H1 (cell line): ENCODE data around the gene EPB42. TPM values are rescaled to one million over a fixed set of nuclear protein-coding genes. Genes with fewer than 3 reads are reported as not detected.

Experiments
- CTCF ChIA-PET: fragments of 300-600 bp; sonication (Branson Sonifier 250); formaldehyde crosslinking; loops from one replicate; lab custom pipeline; 2021; ENCODE audit not compliant: partially characterized antibody; lab: Charles Lee
- POLR2A ChIA-PET: fragments of 300-600 bp; sonication (Branson Sonifier 250); formaldehyde crosslinking; loops from one replicate; lab custom pipeline; 2021; ENCODE audit warnings: inconsistent platforms; ENCODE audit not compliant: partially characterized antibody; lab: Charles Lee
- DNase-seq, 2 experiments: peaks; one replicate each; pipeline versions ENCODE4 v3.0.0 to v3.0.0-alpha.2; 2010 to 2022; ENCODE audit warnings: low spot score in 2 of 2, low read depth in 1 of 2, mixed read lengths in 1 of 2
- FAIRE-seq: peaks from 2 replicates; lab custom pipeline; 2011; peaks lifted over from hg19 to GRCh38; lab: Jason Lieb, UNC
- H2AFZ ChIP-seq: 2 replicates; pipeline ENCODE4 v1.8.1; 2012; ENCODE audit warnings: low read length, inconsistent platforms
- H2AK5ac ChIP-seq: 2 replicates; pipeline ENCODE4 v1.6.1; 2013; ENCODE audit warnings: low read depth, low read length
- H2BK120ac ChIP-seq: replicated peaks from 2 replicates; pipeline ENCODE3; 2013; ENCODE audit warnings: low read depth, low read length, inconsistent platforms
- H2BK12ac ChIP-seq: 2 replicates; pipeline ENCODE4 v1.6.1; 2013; ENCODE audit warnings: low read depth, low read length
- H2BK15ac ChIP-seq: 2 replicates; pipeline ENCODE4 v1.6.1; 2013; ENCODE audit warnings: low read length
- H2BK20ac ChIP-seq: 2 replicates; pipeline ENCODE4 v1.6.1; 2013; ENCODE audit warnings: low read length
- H2BK5ac ChIP-seq: 2 replicates; pipeline ENCODE4 v1.6.1; 2013; ENCODE audit warnings: low read depth, low read length
- H3K14ac ChIP-seq: 2 replicates; pipeline ENCODE4 v1.6.1; 2013; ENCODE audit warnings: inconsistent platforms; ENCODE audit not compliant: insufficient read length
- H3K18ac ChIP-seq: 2 replicates; pipeline ENCODE4 v1.6.1; 2013; ENCODE audit warnings: low read length; ENCODE audit errors: extremely low read depth
- H3K23ac ChIP-seq: 2 replicates; pipeline ENCODE4 v1.6.1; 2013; ENCODE audit warnings: inconsistent platforms; ENCODE audit not compliant: insufficient read length
- H3K23me2 ChIP-seq: 2 replicates; pipeline ENCODE4 v1.6.1; 2013; ENCODE audit warnings: low read depth, low read length
- H3K27ac ChIP-seq: 2 replicates; pipeline ENCODE4 v1.6.1; 2011; ENCODE audit warnings: low read depth, low read length, inconsistent platforms
- H3K27me3 ChIP-seq, 4 experiments: replicated peaks in 1 of 4; 1 replicate in 1 of 4; 2 replicates in 3 of 4; pipeline versions ENCODE4 v1.6.1 to v1.8.1; 2011 to 2013; ENCODE audit warnings: low read length in 3 of 4, mild to moderate bottlenecking in 3 of 4, inconsistent platforms in 2 of 4, mixed read lengths in 2 of 4, moderate library complexity in 1 of 4; ENCODE audit not compliant: control insufficient read depth in 3 of 4, insufficient read depth in 3 of 4; ENCODE audit errors: extremely low read depth in 1 of 4
- H3K36me3 ChIP-seq, 4 experiments: 2 replicates each; pipeline versions ENCODE4 v1.6.1 to v1.8.1; 2011 to 2013; ENCODE audit warnings: mild to moderate bottlenecking in 4 of 4, low read length in 3 of 4, moderate library complexity in 2 of 4, control low read depth in 1 of 4, inconsistent platforms in 1 of 4; ENCODE audit not compliant: insufficient read depth in 4 of 4, control insufficient read depth in 2 of 4
- H3K4ac ChIP-seq: replicated peaks from 2 replicates; pipeline ENCODE3; 2013; ENCODE audit warnings: low read length, low read depth, mixed read lengths, inconsistent platforms; ENCODE audit not compliant: insufficient read length
- H3K4me1 ChIP-seq, 4 experiments: replicated peaks in 1 of 4; 1 replicate in 1 of 4; 2 replicates in 3 of 4; pipeline versions ENCODE4 v1.6.1 to v1.8.1; 2011 to 2013; ENCODE audit warnings: low read length in 3 of 4, inconsistent platforms in 2 of 4, mixed read lengths in 1 of 4; ENCODE audit not compliant: insufficient read depth in 4 of 4, control insufficient read depth in 3 of 4
- H3K4me2 ChIP-seq, 2 experiments: 2 replicates each; pipeline versions ENCODE4 v1.6.1 to v1.8.1; 2011 to 2013; ENCODE audit warnings: low read depth in 2 of 2, low read length in 2 of 2, control low read depth in 1 of 2, inconsistent platforms in 1 of 2, mild to moderate bottlenecking in 1 of 2; ENCODE audit not compliant: insufficient read depth in 1 of 2
- H3K4me3 ChIP-seq, 4 experiments: fragments of 200-600, 300-600 bp in 1 of 4; sonication (generic), shearing (Covaris generic), sonication (Bioruptor Twin) in 1 of 4; 2 replicates each; pipeline versions ENCODE4 v1.5.1 to v1.8.1; 2011 to 2016; ENCODE audit warnings: low read length in 4 of 4, low read depth in 3 of 4, control low read depth in 2 of 4, inconsistent platforms in 2 of 4, mild to moderate bottlenecking in 2 of 4, mixed read lengths in 1 of 4, moderate library complexity in 1 of 4; ENCODE audit not compliant: insufficient read depth in 2 of 4; ENCODE audit errors: extremely low read depth in 1 of 4
- H3K56ac ChIP-seq: replicated peaks from 2 replicates; pipeline ENCODE3; 2013; ENCODE audit warnings: low read depth, mild to moderate bottlenecking, mixed read lengths, low read length, inconsistent platforms; ENCODE audit not compliant: insufficient read length
- H3K79me1 ChIP-seq: 2 replicates; pipeline ENCODE4 v1.6.1; 2013; ENCODE audit warnings: low read depth, low read length, control low read depth
- H3K79me2 ChIP-seq, 2 experiments: 2 replicates each; pipeline versions ENCODE4 v1.6.1 to v1.8.1; 2012 to 2013; ENCODE audit warnings: low read length in 2 of 2, mild to moderate bottlenecking in 2 of 2, inconsistent platforms in 1 of 2; ENCODE audit not compliant: insufficient read depth in 2 of 2, control insufficient read depth in 1 of 2
- H3K9ac ChIP-seq, 4 experiments: replicated peaks in 1 of 4; 1 replicate in 1 of 4; 2 replicates in 3 of 4; pipeline versions ENCODE4 v1.6.1 to v1.8.1; 2011 to 2013; ENCODE audit warnings: low read depth in 3 of 4, low read length in 3 of 4, control low read depth in 2 of 4, mild to moderate bottlenecking in 2 of 4, moderate library complexity in 2 of 4, inconsistent platforms in 1 of 4; ENCODE audit errors: extremely low read depth in 1 of 4
- H3K9me3 ChIP-seq, 2 experiments: 2 replicates each; pipeline versions ENCODE4 v1.6.1 to v1.8.1; 2012 to 2013; ENCODE audit warnings: mild to moderate bottlenecking in 2 of 2, moderate library complexity in 2 of 2, control low read depth in 1 of 2, inconsistent platforms in 1 of 2, low read depth in 1 of 2, low read length in 1 of 2, mixed read lengths in 1 of 2; ENCODE audit not compliant: insufficient read depth in 2 of 2
- H4K20me1 ChIP-seq, 2 experiments: replicated peaks in 1 of 2; 2 replicates each; pipeline versions ENCODE3 to v1.8.1; 2011 to 2013; ENCODE audit warnings: inconsistent platforms in 2 of 2, low read length in 2 of 2, mild to moderate bottlenecking in 1 of 2; ENCODE audit not compliant: insufficient read depth in 2 of 2, control insufficient read depth in 1 of 2
- H4K5ac ChIP-seq: 2 replicates; pipeline ENCODE4 v1.6.1; 2013; ENCODE audit warnings: low read length, low read depth, mixed read lengths, inconsistent platforms; ENCODE audit not compliant: insufficient read length
- H4K8ac ChIP-seq: 2 replicates; pipeline ENCODE4 v1.8.0; 2013; ENCODE audit warnings: mild to moderate bottlenecking, moderate library complexity, low read length, inconsistent platforms; ENCODE audit not compliant: insufficient read depth; ENCODE audit errors: extremely low read depth
- H4K91ac ChIP-seq: replicated peaks from 2 replicates; pipeline ENCODE3; 2013; ENCODE audit warnings: low read length, mixed read lengths, inconsistent platforms; ENCODE audit not compliant: insufficient read length
- CBX5 ChIP-seq: fragments of 300-800, 300-1000 bp; sonication (generic); IDR thresholded peaks from 2 replicates; pipeline ENCODE4 v1.7.1; 2016; ENCODE audit warnings: antibody characterized with exemption, low read length, low read depth
- CEBPB ChIP-seq: IDR thresholded peaks from 2 replicates; pipeline ENCODE4 v1.6.1; 2012; ENCODE audit warnings: low read depth, low read length
- CREB1 ChIP-seq: IDR thresholded peaks from 2 replicates; pipeline ENCODE4 v1.6.1; 2012; ENCODE audit warnings: inconsistent platforms
- JUND ChIP-seq: IDR thresholded peaks from 2 replicates; pipeline ENCODE4 v1.6.1; 2011; ENCODE audit warnings: mild to moderate bottlenecking, improper control_type of control experiment, low read length
- KDM5A ChIP-seq: fragments of 200-600 bp; IDR thresholded peaks from 2 replicates; pipeline ENCODE4 v1.7.1; 2012; ENCODE audit warnings: mild to moderate bottlenecking, low read length, inconsistent platforms, mixed read lengths
- MAFK ChIP-seq: IDR thresholded peaks from 2 replicates; pipeline ENCODE4 v1.6.1; 2012; ENCODE audit warnings: low read depth, mild to moderate bottlenecking, improper control_type of control experiment, low read length
- PHF8 ChIP-seq: fragments of 200-600 bp; sonication (generic); conservative IDR thresholded peaks from 2 replicates; pipeline ENCODE4 v1.7.1; 2012; ENCODE audit warnings: low read depth, mild to moderate bottlenecking, inconsistent platforms, low read length, moderate library complexity
- SP1 ChIP-seq: IDR thresholded peaks from 2 replicates; pipeline ENCODE4 v1.6.1; 2011; ENCODE audit warnings: low read depth, low read length
- WGBS, 2 experiments: shearing (Covaris generic) in 1 of 2; methylation state at CpG; one replicate each; pipeline versions ENCODE4 v1.1.6 to v1.1.7; 2013 to 2015; ENCODE audit warnings: low lambda C conversion rate in 2 of 2, mixed read lengths in 2 of 2, inconsistent platforms in 1 of 2, low coverage in 1 of 2, missing lambda C conversion rate in 1 of 2; ENCODE audit not compliant: insufficient replicate concordance in 2 of 2, insufficient coverage in 1 of 2, insufficient read length in 1 of 2; ENCODE audit errors: extremely low coverage in 1 of 2, missing lambda C conversion rate in 1 of 2; 5-methylcytosine and 5-hydroxymethylcytosine counted together
- polyA plus RNA-seq, 7 experiments: library from polyadenylated mRNA; depleted of rRNA in 3 of 7; stranded (reverse) in 5 of 7; unstranded in 2 of 7; fragments of >200 nt in 5 of 7; fragments of 200-250 nt in 2 of 7; gene quantifications; 1 replicate in 5 of 7; 2 replicates in 1 of 7; 4 replicates in 1 of 7; pipeline versions ENCODE4 v1.2.1 to v1.2.3, GENCODE V29; 2011 to 2013; ENCODE audit warnings: missing spikeins in 2 of 7, mixed read lengths in 2 of 7
- total RNA-seq: library from RNA; stranded (reverse); fragmentation: NEBNext Ultra II Directional; extraction: Animal tissue kit (Norgen Biotek cat#: 25700); gene quantifications from 2 replicates; pipeline ENCODE4 v1.2.1, GENCODE V29; 2021
- TF ChIP-seq, protein P1 (sequence below): IDR thresholded peaks from 2 replicates; pipeline ENCODE4 v1.6.1; 2012; ENCODE audit warnings: inconsistent platforms

EPB42 gene
- total and polyA plus RNA-seq, 2 of the 8 experiments (the other 6 are each of a cell fraction or from before 2014, with no cell fraction given) = not detected

DNA sequence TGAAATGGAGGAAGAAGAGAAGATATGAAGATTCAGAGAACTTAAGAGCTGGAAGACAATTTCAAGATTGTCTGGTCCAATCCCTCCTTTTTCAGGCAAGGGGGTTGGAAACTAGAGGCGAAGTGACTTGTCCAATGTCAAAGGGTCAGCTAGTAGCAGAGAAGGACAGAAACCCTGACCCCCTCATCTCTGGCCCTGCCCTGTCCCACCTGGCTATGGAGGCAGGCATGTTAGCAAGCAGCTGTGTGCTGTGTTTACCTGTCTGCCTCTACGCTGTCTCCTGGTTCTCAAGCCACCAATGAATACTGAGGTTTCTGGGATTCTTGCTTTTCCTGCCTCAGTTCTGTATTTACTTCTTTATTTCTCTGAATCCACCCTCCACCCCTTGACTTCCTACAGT lies 45.6 kb upstream of the EPB42 start:
- no peak overlapping the region for H2AK5ac ChIP-seq
- H3K4me2 ChIP-seq = no peak overlapping the region
- H3K56ac ChIP-seq = no peak overlapping the region
- no peak overlapping the region for H4K5ac ChIP-seq
- H3K9ac ChIP-seq = no peak overlapping the region
- no peak overlapping the region for H3K27ac ChIP-seq
- H2BK20ac ChIP-seq = no peak overlapping the region
- no peaks in the 10 kb centered on the region for H3K9me3 ChIP-seq
- H2BK120ac ChIP-seq = no peak overlapping the region
- no peak for TF ChIP-seq CREB1
- TF ChIP-seq KDM5A = no peak
- TF ChIP-seq CEBPB = no peak
- no peak for TF ChIP-seq MAFK
- TF ChIP-seq PHF8 = no peak
- TF ChIP-seq JUND = no peak
- no peak for TF ChIP-seq SP1
- TF ChIP-seq CBX5 = no peak
- TF ChIP-seq, protein P1, sequence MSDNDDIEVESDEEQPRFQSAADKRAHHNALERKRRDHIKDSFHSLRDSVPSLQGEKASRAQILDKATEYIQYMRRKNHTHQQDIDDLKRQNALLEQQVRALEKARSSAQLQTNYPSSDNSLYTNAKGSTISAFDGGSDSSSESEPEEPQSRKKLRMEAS = no peak
- CTCF ChIA-PET = interaction anchor here (0.9 to 6.3 kb wide), 14 partner anchors 10 to 76 kb away, joined by 3 to 82 read pairs (median 4); no protein-coding TSS in a partner anchor
- H3K23ac ChIP-seq = no peak overlapping the region
- no peak overlapping the region for H3K14ac ChIP-seq
- H3K27me3 ChIP-seq = no peaks in the 10 kb centered on the region; a peak in 1 of 7 replicates
- whole genome bisulfite sequencing, 2 experiments = 94% methylated on average over 2 of the region's 2 CpGs; no CpG with 5 or more reads in 1 of the 2 experiments
- H2BK12ac ChIP-seq = no peak overlapping the region
- H4K91ac ChIP-seq = no peak overlapping the region
- H4K8ac ChIP-seq = no peak overlapping the region
- H3K23me2 ChIP-seq = no peaks in the 10 kb centered on the region
- no peak overlapping the region for H2BK15ac ChIP-seq
- POLR2A ChIA-PET = no interaction called here
- H3K79me2 ChIP-seq = no peaks in the 10 kb centered on the region
- H3K18ac ChIP-seq = no peak overlapping the region
- H3K36me3 ChIP-seq = no peaks in the 10 kb centered on the region
- DNase-seq = no peak
- no peak overlapping the region for H3K4ac ChIP-seq
- H3K79me1 ChIP-seq = no peaks in the 10 kb centered on the region
- H2AFZ ChIP-seq = no peak overlapping the region
- no peaks in the 10 kb centered on the region for H4K20me1 ChIP-seq
- H3K4me1 ChIP-seq = no peaks in the 10 kb centered on the region
- H2BK5ac ChIP-seq = no peak overlapping the region
- no peak for FAIRE-seq
- H3K4me3 ChIP-seq = no peak overlapping the region
